Esophagus (tissue), 2 donors: ENCODE data around the gene APEH. TPM values are rescaled to one million over a fixed set of nuclear protein-coding genes. Genes with fewer than 3 reads are reported as not detected.

Source experiments
- H3K27ac ChIP-seq, 2 donors: one replicate each; pipeline ENCODE4 v1.5.1; 2013; ENCODE audit warnings: low read depth in 2 of 2, mild to moderate bottlenecking in 2 of 2, inconsistent platforms in 1 of 2, low read length in 1 of 2, moderate library complexity in 1 of 2
- H3K27me3 ChIP-seq, 2 donors: one replicate each; pipeline ENCODE4 v1.6.1; 2013; ENCODE audit warnings: low read length in 2 of 2, control low read depth in 1 of 2, mild to moderate bottlenecking in 1 of 2; ENCODE audit not compliant: insufficient read depth in 2 of 2, control insufficient read depth in 1 of 2
- H3K36me3 ChIP-seq, 2 donors: one replicate each; pipeline ENCODE4 v1.6.1; 2013; ENCODE audit warnings: low read length in 1 of 2; ENCODE audit not compliant: control insufficient read depth in 2 of 2, insufficient read depth in 2 of 2
- H3K4me1 ChIP-seq, 2 donors: one replicate each; pipeline ENCODE4 v1.6.1; 2013; ENCODE audit warnings: low read length in 1 of 2; ENCODE audit not compliant: control insufficient read depth in 2 of 2, insufficient read depth in 2 of 2
- H3K4me3 ChIP-seq, 2 donors: one replicate each; pipeline ENCODE4 v1.5.1; 2013; ENCODE audit warnings: low read length in 2 of 2, mild to moderate bottlenecking in 2 of 2, low read depth in 1 of 2, moderate library complexity in 1 of 2
- H3K9me3 ChIP-seq, 2 donors: one replicate each; pipeline ENCODE4 v1.6.1; 2013; ENCODE audit warnings: mild to moderate bottlenecking in 2 of 2, low read depth in 1 of 2, low read length in 1 of 2, moderate library complexity in 1 of 2; ENCODE audit not compliant: control insufficient read depth in 2 of 2, insufficient read depth in 1 of 2
- WGBS, 2 donors: extraction: QIAGEN DNeasy Blood & Tissue Kit; methylation state at CpG; one replicate each; pipeline ENCODE4 v1.1.7; 2013; 5-methylcytosine and 5-hydroxymethylcytosine counted together
- polyA plus RNA-seq, 2 donors: library from polyadenylated mRNA; stranded (reverse); fragments of 200-250 nt; gene quantifications; one replicate each; pipeline ENCODE4 v1.2.3, GENCODE V29; 2013
- donor health status: healthy with polysubstance abuse.
- donor health status: Bipolar disorder and iron deficiency.

APEH gene
- polyA plus RNA-seq, 2 donors, result 21.0 to 53.0 TPM

DNA sequence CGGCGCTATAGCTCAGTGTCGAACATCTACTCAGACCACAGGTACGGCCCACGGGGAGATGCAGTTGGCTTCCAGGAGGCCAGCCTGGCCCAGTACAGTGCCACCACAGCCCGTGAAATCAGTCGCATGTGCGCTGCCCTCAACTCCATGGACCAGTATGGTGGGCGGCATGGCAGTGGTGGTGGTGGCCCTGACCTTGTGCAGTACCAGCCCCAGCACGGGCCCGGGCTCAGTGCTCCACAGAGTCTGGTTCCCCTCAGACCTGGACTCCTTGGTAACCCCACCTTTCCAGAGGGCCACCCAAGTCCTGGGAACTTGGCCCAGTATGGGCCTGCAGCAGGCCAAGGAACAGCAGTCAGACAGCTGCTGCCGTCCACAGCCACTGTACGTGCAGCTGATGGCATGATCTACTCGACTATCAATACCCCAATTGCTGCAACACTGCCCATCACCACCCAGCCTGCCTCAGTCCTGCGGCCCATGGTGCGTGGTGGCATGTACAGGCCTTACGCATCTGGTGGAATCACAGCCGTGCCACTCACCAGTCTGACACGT lies 18.3 kb upstream of the APEH start:
- no peak overlapping the region for H3K4me3 ChIP-seq
- H3K27ac ChIP-seq, result no peak overlapping the region
- H3K9me3 ChIP-seq, result no peaks in the 10 kb centered on the region
- 95 to 96% methylated on average over 19 of the region's 19 CpGs for WGBS, 2 donors
- no peaks in the 10 kb centered on the region for H3K27me3 ChIP-seq
- H3K36me3 ChIP-seq, result no peaks in the 10 kb centered on the region
- peaks cover 0 to 2% of the 10 kb centered on the region in 2 donors for H3K4me1 ChIP-seq

DNA sequence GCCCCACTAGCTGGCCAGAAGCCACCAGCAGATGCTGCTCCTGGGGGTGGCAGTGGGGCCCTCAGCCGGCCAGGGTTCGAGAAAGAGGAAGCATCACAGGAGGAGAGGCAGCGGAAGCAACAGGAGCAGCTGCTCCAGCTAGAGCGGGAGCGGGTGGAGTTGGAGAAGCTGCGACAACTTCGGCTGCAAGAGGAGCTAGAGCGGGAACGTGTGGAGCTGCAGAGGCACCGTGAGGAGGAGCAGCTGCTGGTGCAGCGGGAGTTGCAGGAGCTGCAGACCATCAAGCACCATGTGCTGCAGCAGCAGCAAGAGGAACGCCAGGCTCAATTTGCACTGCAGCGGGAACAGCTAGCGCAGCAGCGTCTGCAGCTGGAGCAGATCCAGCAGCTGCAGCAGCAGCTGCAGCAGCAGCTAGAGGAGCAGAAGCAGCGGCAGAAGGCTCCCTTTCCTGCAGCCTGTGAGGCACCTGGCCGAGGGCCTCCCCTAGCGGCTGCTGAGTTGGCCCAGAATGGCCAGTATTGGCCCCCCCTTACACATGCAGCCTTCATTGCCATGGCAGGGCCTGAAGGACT lies 17.5 kb upstream of the APEH start:
- no peak overlapping the region for H3K4me3 ChIP-seq
- H3K36me3 ChIP-seq, result no peaks in the 10 kb centered on the region
- peaks cover 0 to 2% of the 10 kb centered on the region in 2 donors for H3K4me1 ChIP-seq
- 63 to 68% methylated on average over 18 of the region's 18 CpGs for WGBS, 2 donors
- H3K9me3 ChIP-seq, result no peaks in the 10 kb centered on the region
- no peak overlapping the region for H3K27ac ChIP-seq
- H3K27me3 ChIP-seq, result no peaks in the 10 kb centered on the region

DNA sequence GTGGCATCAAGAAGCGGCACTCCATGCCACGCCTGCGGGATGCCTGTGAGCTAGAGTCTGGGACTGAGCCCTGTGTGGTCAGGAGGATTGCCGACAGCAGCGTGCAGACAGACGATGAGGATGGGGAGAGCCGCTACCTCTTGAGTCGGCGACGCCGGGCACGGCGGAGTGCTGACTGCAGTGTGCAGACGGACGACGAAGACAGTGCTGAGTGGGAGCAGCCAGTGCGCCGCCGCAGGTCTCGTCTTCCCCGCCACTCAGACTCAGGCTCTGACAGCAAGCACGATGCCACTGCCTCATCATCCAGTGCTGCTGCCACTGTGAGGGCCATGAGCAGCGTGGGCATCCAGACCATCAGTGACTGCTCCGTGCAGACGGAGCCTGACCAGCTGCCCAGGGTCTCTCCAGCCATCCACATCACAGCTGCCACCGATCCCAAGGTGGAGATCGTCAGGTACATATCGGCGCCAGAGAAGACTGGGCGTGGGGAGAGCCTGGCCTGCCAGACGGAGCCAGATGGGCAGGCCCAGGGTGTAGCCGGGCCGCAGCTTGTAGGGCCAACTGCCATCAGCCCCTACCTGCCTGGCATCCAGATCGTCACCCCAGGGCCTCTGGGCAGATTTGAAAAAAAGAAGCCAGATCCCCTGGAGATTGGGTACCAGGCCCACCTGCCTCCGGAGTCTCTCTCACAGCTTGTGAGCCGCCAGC lies 16.8 kb upstream of the APEH start:
- Histone ChIP-seq H3K9me3 (no peaks in the 10 kb centered on the region), H3K4me1 (peaks cover 0 to 2% of the 10 kb centered on the region in 2 donors), H3K36me3 (no peaks in the 10 kb centered on the region), H3K27me3 (no peaks in the 10 kb centered on the region), H3K4me3 (no peak overlapping the region), H3K27ac (no peak overlapping the region)
- WGBS, 2 donors, result 82 to 91% methylated on average over 36 of the region's 36 CpGs

DNA sequence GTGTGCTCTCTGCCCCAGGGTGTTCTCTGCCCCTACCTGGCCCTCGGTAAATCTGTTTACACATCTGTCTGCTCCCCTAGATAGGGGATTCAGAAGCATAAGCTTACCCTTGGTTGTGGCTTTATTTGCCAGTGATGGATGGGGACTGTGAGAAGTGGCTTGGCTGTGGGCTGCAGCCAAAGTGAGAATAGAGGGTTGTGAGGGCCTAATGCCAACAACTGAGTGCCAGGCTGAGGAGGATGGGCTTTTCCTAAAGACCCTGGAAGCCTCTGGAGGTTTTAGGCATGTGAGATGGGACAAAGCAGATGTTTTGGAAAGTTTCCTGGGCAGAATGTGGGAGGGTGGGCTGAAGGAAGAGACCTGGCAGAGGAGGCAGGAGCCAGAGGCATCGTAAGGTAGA lies 15.4 kb upstream of the APEH start:
- WGBS, 2 donors, result 53 to 61% methylated on average over 2 of the region's 2 CpGs
- no peaks in the 10 kb centered on the region for H3K27me3 ChIP-seq
- H3K27ac ChIP-seq, result no peak overlapping the region
- no peaks in the 10 kb centered on the region for H3K9me3 ChIP-seq
- H3K4me1 ChIP-seq, result peaks cover 0 to 2% of the 10 kb centered on the region in 2 donors
- H3K36me3 ChIP-seq, result no peaks in the 10 kb centered on the region
- no peak overlapping the region for H3K4me3 ChIP-seq

DNA sequence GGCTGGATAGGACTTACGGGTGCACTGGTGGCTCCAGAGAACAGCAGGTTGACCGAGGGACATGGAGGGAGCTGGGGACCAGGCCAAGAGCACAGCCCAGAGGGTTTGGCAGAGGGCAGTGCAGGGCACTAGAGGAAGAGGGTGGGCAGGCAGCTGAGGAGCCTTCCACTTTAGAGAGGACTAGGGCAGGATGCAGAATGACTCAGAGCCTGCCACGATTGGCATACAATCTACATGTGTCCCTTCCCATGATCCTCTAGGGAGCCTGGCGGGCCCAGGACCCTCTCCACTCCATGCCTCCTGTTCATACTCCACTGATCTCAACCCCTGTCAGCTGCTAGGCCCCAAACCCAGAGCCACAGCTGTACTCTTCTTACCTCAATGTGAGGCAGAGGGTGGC lies 14.4 kb upstream of the APEH start:
- no peaks in the 10 kb centered on the region for H3K27me3 ChIP-seq
- H3K4me1 ChIP-seq, result peaks cover 0 to 2% of the 10 kb centered on the region in 2 donors
- H3K27ac ChIP-seq, result no peak overlapping the region
- no peak overlapping the region for H3K4me3 ChIP-seq
- H3K9me3 ChIP-seq, result no peaks in the 10 kb centered on the region
- WGBS, 2 donors, result 53 to 79% methylated on average over 4 of the region's 4 CpGs
- no peaks in the 10 kb centered on the region for H3K36me3 ChIP-seq

DNA sequence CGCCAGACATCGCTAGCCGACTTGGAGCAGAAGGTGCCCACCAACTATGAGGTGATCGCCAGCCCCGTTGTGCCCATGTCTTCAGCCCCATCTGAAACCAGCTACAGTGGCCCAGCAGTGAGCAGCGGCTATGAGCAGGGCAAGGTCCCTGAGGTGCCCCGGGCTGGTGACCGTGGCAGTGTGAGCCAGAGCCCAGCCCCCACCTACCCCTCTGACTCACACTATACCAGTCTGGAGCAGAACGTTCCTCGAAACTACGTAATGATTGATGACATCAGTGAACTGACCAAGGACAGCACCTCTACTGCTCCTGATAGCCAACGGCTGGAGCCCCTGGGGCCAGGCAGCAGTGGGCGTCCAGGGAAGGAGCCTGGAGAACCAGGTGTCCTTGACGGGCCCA lies 12.9 kb upstream of the APEH start:
- Histone ChIP-seq H3K27ac (no peak overlapping the region), H3K27me3 (no peaks in the 10 kb centered on the region), H3K9me3 (no peaks in the 10 kb centered on the region), H3K4me3 (no peak overlapping the region), H3K36me3 (no peaks in the 10 kb centered on the region), H3K4me1 (peaks cover 0 to 3% of the 10 kb centered on the region in 2 donors)
- WGBS, 2 donors, result 82 to 84% methylated on average over 12 to 14 of the region's 14 CpGs

DNA sequence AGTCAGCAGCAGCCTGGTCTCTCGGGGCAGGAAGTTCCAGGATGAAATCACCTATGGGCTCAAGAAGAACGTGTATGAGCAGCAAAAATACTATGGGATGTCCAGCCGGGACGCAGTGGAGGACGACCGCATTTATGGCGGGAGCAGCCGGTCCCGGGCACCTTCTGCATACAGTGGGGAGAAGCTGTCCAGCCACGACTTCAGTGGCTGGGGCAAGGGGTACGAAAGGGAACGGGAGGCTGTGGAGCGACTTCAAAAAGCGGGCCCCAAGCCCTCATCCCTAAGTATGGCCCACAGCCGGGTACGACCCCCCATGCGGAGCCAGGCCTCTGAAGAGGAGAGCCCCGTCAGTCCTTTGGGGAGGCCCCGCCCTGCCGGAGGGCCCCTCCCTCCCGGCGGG lies 12.1 kb upstream of the APEH start:
- Histone ChIP-seq H3K4me3 (no peak overlapping the region), H3K27me3 (no peaks in the 10 kb centered on the region), H3K4me1 (peaks cover 0 to 3% of the 10 kb centered on the region in 2 donors), H3K36me3 (no peaks in the 10 kb centered on the region), H3K27ac (no peak overlapping the region), H3K9me3 (no peaks in the 10 kb centered on the region)
- WGBS, 2 donors, result 89 to 91% methylated on average over 22 of the region's 22 CpGs

DNA sequence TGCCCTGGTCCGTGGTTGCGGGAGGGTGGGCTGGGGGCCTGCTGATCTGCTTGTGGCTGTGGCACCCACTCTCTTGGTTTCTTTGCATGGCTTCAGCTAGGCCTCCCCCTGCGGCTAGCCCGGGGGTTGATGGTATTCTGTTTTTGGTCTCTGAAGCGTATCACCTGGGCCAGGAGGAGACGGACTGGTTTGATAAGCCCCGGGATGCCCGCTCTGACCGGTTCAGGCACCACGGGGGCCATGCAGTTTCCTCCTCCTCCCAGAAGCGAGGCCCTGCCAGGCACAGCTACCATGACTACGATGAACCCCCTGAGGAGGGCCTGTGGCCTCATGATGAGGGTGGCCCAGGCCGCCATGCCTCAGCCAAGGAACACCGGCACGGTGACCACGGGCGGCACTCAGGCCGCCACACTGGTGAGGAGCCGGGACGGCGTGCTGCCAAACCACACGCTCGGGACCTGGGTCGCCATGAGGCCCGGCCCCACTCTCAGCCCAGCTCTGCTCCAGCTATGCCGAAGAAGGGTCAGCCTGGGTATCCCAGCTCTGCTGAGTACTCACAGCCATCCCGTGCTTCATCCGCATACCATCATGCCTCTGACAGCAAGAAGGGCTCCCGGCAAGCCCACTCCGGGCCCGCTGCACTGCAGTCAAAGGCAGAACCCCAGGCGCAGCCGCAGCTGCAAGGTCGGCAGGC lies 11.3 kb upstream of the APEH start:
- 92 to 93% methylated on average over 32 to 34 of the region's 34 CpGs for WGBS, 2 donors
- Histone ChIP-seq H3K36me3 (no peaks in the 10 kb centered on the region), H3K9me3 (no peaks in the 10 kb centered on the region), H3K4me3 (no peak overlapping the region), H3K27ac (no peak overlapping the region), H3K4me1 (peaks cover 0 to 3% of the 10 kb centered on the region in 2 donors), H3K27me3 (no peaks in the 10 kb centered on the region)

DNA sequence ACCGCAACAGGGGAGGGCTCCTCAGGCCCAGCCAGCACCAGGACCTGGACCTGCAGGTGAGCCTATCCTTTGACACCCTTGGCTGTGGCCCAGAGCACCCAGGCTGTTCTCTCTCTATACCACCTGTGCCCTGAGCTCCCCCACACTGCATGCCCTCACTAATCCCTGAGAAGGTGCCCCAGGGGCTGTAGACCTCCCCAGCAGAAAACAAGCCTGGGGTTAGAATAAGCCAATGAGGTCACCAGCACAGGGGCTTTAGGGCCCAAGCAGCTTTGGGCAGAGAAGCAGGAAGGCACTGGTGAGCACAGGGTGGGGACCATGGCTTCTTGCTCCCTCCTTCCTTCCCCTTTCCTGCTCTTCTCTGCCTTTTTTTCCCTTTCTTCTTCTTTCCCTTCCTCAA lies 10.3 kb upstream of the APEH start:
- H3K27ac ChIP-seq, result no peak overlapping the region
- H3K9me3 ChIP-seq, result no peaks in the 10 kb centered on the region
- H3K27me3 ChIP-seq, result no peaks in the 10 kb centered on the region
- H3K4me1 ChIP-seq, result peaks cover 0 to 3% of the 10 kb centered on the region in 2 donors
- 96 to 100% methylated on average over 1 of the region's 1 CpG for WGBS, 2 donors
- no peak overlapping the region for H3K4me3 ChIP-seq
- no peaks in the 10 kb centered on the region for H3K36me3 ChIP-seq
